B cell (primary cell): ENCODE results near the gene SP9. TPM values are rescaled to one million over a fixed set of nuclear protein-coding genes. Genes with fewer than 3 reads are reported as not detected.

ENCODE experiments used
- ATAC-seq: fragments of 200-7000 bp; cut with Tn5 transposase; one replicate; pipeline ENCODE4 v1.10.0; 2021; ENCODE audit warnings: low read depth, mild to moderate bottlenecking, moderate number of reproducible peaks, moderate library complexity
- CTCF ChIA-PET: fragments of 350-600 bp; sonication (Branson Sonifier 250); formaldehyde crosslinking; loops from one replicate; lab custom pipeline; 2021; ENCODE audit warnings: antibody characterized with exemption, inconsistent platforms; lab: Charles Lee
- POLR2A ChIA-PET: fragments of 350-600 bp; sonication (Branson Sonifier 250); formaldehyde crosslinking; loops from one replicate; lab custom pipeline; 2021; ENCODE audit warnings: antibody characterized with exemption; lab: Charles Lee
- DNase-seq: peaks from one replicate; pipeline ENCODE4 v3.0.0; 2013
- H2AFZ ChIP-seq: 2 replicates; pipeline ENCODE4 v1.6.1; 2012; ENCODE audit warnings: mild to moderate bottlenecking, low read depth, low read length; ENCODE audit not compliant: insufficient read depth, poor library complexity, severe bottlenecking
- H3K27ac ChIP-seq, 2 donors: 1 replicate in 1 of 2; 2 replicates in 1 of 2; pipeline ENCODE4 v1.5.1; 2012 to 2013; ENCODE audit warnings: low read length in 2 of 2, mild to moderate bottlenecking in 2 of 2, moderate library complexity in 1 of 2
- H3K27me3 ChIP-seq, 4 experiments: fragments of 200-600 bp in 1 of 4; sonication (generic) in 1 of 4; replicated peaks in 1 of 4; 1 replicate in 2 of 4; 2 replicates in 2 of 4; pipeline versions ENCODE4 v1.6.1 to v1.7.0; 2013 to 2016; ENCODE audit warnings: low read length in 3 of 4, mild to moderate bottlenecking in 2 of 4, mixed read lengths in 1 of 4, moderate library complexity in 1 of 4; ENCODE audit not compliant: insufficient read depth in 4 of 4, control insufficient read depth in 3 of 4; ENCODE audit errors: control extremely low read depth in 1 of 4
- H3K36me3 ChIP-seq, 2 experiments: replicated peaks in 1 of 2; 1 replicate in 1 of 2; 2 replicates in 1 of 2; pipeline versions ENCODE4 v1.6.1 to v1.7.1; 2013; ENCODE audit warnings: low read length in 1 of 2; ENCODE audit not compliant: insufficient read depth in 2 of 2, control insufficient read depth in 1 of 2; ENCODE audit errors: control extremely low read depth in 1 of 2, extremely low read depth in 1 of 2
- H3K4me1 ChIP-seq, 2 donors: fragments of 200-600 bp in 1 of 2; sonication (generic) in 1 of 2; 1 replicate in 1 of 2; 2 replicates in 1 of 2; pipeline versions ENCODE4 v1.5.1 to v1.6.1; 2013 to 2017; ENCODE audit warnings: low read length in 2 of 2; ENCODE audit not compliant: control insufficient read depth in 2 of 2, insufficient read depth in 2 of 2
- H3K4me2 ChIP-seq: replicated peaks from 2 replicates; pipeline ENCODE3; 2012; ENCODE audit warnings: mild to moderate bottlenecking, low read depth, low read length; ENCODE audit not compliant: poor library complexity, severe bottlenecking
- H3K4me3 ChIP-seq, 5 experiments: fragments of 200-600 bp in 1 of 5; sonication (generic) in 1 of 5; 1 replicate in 3 of 5; 2 replicates in 2 of 5; pipeline versions ENCODE4 v1.5.1 to v1.7.0; 2011 to 2016; ENCODE audit warnings: low read length in 4 of 5, mild to moderate bottlenecking in 4 of 5, low read depth in 2 of 5, control low read depth in 1 of 5, moderate library complexity in 1 of 5; ENCODE audit not compliant: insufficient read depth in 1 of 5; ENCODE audit errors: control extremely low read depth in 1 of 5, extremely low read depth in 1 of 5
- H3K79me2 ChIP-seq: fragments of 200-600 bp; sonication (generic); one replicate; pipeline ENCODE4 v1.6.0; 2016; ENCODE audit warnings: low read length; ENCODE audit not compliant: control insufficient read depth, insufficient read depth
- H3K9ac ChIP-seq: fragments of 200-600 bp; sonication (generic); 2 replicates; pipeline ENCODE4 v1.6.1; 2017; ENCODE audit warnings: mild to moderate bottlenecking, low read length, moderate library complexity
- H3K9me3 ChIP-seq, 3 donors: one replicate each; pipeline versions ENCODE4 v1.6.1 to v1.7.1; 2013; ENCODE audit warnings: low read length in 2 of 3; ENCODE audit not compliant: control insufficient read depth in 2 of 3, insufficient read depth in 1 of 3; ENCODE audit errors: control extremely low read depth in 1 of 3
- H4K20me1 ChIP-seq: 2 replicates; pipeline ENCODE4 v1.6.0; 2012; ENCODE audit warnings: mild to moderate bottlenecking, low read length; ENCODE audit not compliant: insufficient read depth, control insufficient read depth, poor library complexity, severe bottlenecking
- H3K27ac Mint-ChIP-seq: one replicate; pipeline ENCODE4 v1.8.0; 2021; ENCODE audit warnings: mixed read lengths
- H3K27me3 Mint-ChIP-seq: one replicate; pipeline ENCODE4 v1.8.0; 2021; ENCODE audit warnings: mixed read lengths
- H3K4me1 Mint-ChIP-seq: one replicate; pipeline ENCODE4 v1.8.0; 2021; ENCODE audit warnings: mixed read lengths
- H3K4me3 Mint-ChIP-seq: one replicate; pipeline ENCODE4 v1.8.0; 2021; ENCODE audit warnings: mixed read lengths
- H3K9me3 Mint-ChIP-seq: one replicate; pipeline ENCODE4 v1.8.0; 2022; ENCODE audit warnings: mixed read lengths; ENCODE audit not compliant: insufficient read depth
- EZH2 ChIP-seq: IDR thresholded peaks from 2 replicates; pipeline ENCODE4 v1.6.1; 2012; ENCODE audit warnings: borderline replicate concordance, low read depth, mild to moderate bottlenecking, moderate library complexity, low read length; ENCODE audit not compliant: insufficient read depth, poor library complexity, severe bottlenecking
- WGBS: methylation state at CpG from one replicate; pipeline ENCODE4 v1.1.5; 2013; ENCODE audit warnings: missing lambda C conversion rate; ENCODE audit not compliant: insufficient coverage; 5-methylcytosine and 5-hydroxymethylcytosine counted together
- intact Hi-C: fragments of 100-400 bp; cut with micrococcal nuclease; formaldehyde crosslinking; loops from one replicate; pipeline ENCODE4 v1.10.0; 2022
- polyA plus RNA-seq: library from polyadenylated mRNA; depleted of rRNA; stranded (reverse); fragments of >200 nt; gene quantifications from 2 replicates; pipeline ENCODE4 v1.2.3, GENCODE V29; 2012
- total RNA-seq, 2 donors: library from RNA; stranded (reverse); fragments of 120-200 nt in 1 of 2; gene quantifications; 1 replicate in 1 of 2; 2 replicates in 1 of 2; pipeline versions ENCODE4 v1.2.3 to v1.2.4, GENCODE V29; 2013 to 2022
- TF ChIP-seq, protein P1 (sequence below): fragments of 200-600 bp; IDR thresholded peaks from one replicate; pipeline ENCODE4 v1.8.0; 2022; ENCODE audit warnings: antibody characterized with exemption, mild to moderate bottlenecking

The SP9 gene
- total and polyA plus RNA-seq, 2 donors (not counting 1 experiment from before 2014, with no cell fraction given): not detected

DNA sequence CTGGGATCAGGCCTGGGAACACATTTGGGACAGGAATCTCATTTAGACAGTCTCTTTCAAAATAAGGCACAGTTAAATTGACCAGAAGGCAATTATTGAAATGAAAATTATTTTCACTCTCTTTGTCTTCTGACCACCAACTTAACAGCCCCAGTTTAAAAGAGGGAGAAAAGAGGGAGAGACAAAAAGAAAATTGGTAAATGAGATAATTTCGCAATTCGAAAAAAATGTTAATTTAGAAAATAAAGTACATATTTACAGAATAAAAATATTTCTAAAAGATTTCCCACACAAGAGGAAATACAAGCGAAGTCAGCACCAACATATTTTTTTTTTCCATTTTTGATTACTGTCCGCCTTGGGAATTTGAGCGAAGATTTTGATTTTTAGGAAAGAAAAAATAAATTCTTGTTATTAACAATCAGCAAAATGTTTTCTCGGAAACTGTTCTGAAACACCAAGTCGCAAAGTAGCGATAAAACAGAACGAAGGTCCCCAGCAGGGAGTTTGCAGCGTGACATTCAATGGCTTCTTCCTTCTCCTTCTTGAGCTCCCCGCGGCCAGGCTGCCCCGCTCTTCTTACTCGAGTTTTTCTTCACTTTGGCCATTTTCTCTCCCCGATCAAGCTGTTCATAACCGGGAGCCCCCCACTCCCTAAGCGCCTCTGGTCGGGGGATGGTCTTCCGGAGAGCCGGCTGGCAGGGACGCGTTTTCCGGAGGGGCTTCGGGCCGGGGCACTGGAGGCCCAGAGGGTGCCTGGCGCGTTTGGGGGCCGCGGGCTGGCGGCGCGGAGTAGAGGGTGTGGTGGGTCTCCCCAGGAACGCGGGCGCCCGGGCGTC, 5.0 kb downstream of the SP9 start:
- H3K4me1 ChIP-seq: peaks cover 70 to 87% of the 10 kb centered on the region in 2 donors
- no peaks in the 10 kb centered on the region for H3K79me2 ChIP-seq
- H3K9me3 ChIP-seq: peaks cover 1 to 63% (median 5%) of the 10 kb centered on the region in 3 donors
- H3K4me3 Mint-ChIP-seq: no peak overlapping the region
- no peak for ATAC-seq
- peak; percentile 40 for DNase-seq
- H3K4me2 ChIP-seq: peak overlapping the region; percentile 45
- intact Hi-C loops: loop anchor here (2.0 to 10.0 kb wide), 9 partner anchors 13 to 1755 kb away; partner anchors contain the start of genes CDCA7, HOXD12 and HOXD13
- peaks cover 44% of the 10 kb centered on the region for H3K4me1 Mint-ChIP-seq
- peak; percentile 66 for TF ChIP-seq EZH2
- TF ChIP-seq, protein P1, sequence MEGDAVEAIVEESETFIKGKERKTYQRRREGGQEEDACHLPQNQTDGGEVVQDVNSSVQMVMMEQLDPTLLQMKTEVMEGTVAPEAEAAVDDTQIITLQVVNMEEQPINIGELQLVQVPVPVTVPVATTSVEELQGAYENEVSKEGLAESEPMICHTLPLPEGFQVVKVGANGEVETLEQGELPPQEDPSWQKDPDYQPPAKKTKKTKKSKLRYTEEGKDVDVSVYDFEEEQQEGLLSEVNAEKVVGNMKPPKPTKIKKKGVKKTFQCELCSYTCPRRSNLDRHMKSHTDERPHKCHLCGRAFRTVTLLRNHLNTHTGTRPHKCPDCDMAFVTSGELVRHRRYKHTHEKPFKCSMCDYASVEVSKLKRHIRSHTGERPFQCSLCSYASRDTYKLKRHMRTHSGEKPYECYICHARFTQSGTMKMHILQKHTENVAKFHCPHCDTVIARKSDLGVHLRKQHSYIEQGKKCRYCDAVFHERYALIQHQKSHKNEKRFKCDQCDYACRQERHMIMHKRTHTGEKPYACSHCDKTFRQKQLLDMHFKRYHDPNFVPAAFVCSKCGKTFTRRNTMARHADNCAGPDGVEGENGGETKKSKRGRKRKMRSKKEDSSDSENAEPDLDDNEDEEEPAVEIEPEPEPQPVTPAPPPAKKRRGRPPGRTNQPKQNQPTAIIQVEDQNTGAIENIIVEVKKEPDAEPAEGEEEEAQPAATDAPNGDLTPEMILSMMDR: no peak
- no peak overlapping the region for H3K4me3 ChIP-seq
- H3K27ac ChIP-seq: no peak overlapping the region
- ChIA-PET CTCF (interaction anchor here (0.9 to 7.2 kb wide), 8 partner anchors 9 to 1313 kb away, joined by 3 to 151 read pairs (median 4); no protein-coding TSS in a partner anchor), POLR2A (no interaction called here)
- 10% methylated on average over 25 of the region's 37 CpGs for WGBS
- H3K27me3 Mint-ChIP-seq: peaks cover 55% of the 10 kb centered on the region
- H4K20me1 ChIP-seq: peaks cover 25% of the 10 kb centered on the region
- H3K27ac Mint-ChIP-seq: peak overlapping the region; percentile 53
- H2AFZ ChIP-seq: no peak overlapping the region
- H3K36me3 ChIP-seq: no peaks in the 10 kb centered on the region
- no peak overlapping the region for H3K9ac ChIP-seq
- H3K27me3 ChIP-seq: peaks cover 1 to 89% (median 75%) of the 10 kb centered on the region in 4 experiments
- H3K9me3 Mint-ChIP-seq: no peaks in the 10 kb centered on the region
